BJ (cell line): Measurements from ENCODE around the gene MYOM3. TPM values are rescaled to one million over a fixed set of nuclear protein-coding genes. Genes with fewer than 3 reads are reported as not detected.

Experiments used
- CTCF ChIA-PET: fragments of 350-600 bp; formaldehyde crosslinking; extraction: SDS; loops from one replicate; lab custom pipeline; 2021; ENCODE audit warnings: antibody characterized with exemption, inconsistent platforms; lab: Yijun Ruan, JAX
- POLR2A ChIA-PET: fragments of 300-600 bp; sonication (Branson Sonifier 250); formaldehyde crosslinking; extraction: SDS; loops from one replicate; lab custom pipeline; 2021; ENCODE audit warnings: antibody characterized with exemption; lab: Charles Lee
- DNase-seq: peaks from one replicate; pipeline ENCODE4 v3.0.0-alpha.2; 2011; ENCODE audit warnings: low read depth
- H3K27me3 ChIP-seq: 2 replicates; pipeline ENCODE4 v1.6.0; 2011; ENCODE audit warnings: low read length; ENCODE audit not compliant: control insufficient read depth, insufficient read depth
- H3K36me3 ChIP-seq: 2 replicates; pipeline ENCODE4 v1.5.1; 2011; ENCODE audit warnings: low read length; ENCODE audit not compliant: control insufficient read depth, insufficient read depth
- H3K4me3 ChIP-seq: 2 replicates; pipeline ENCODE4 v1.5.1; 2011; ENCODE audit warnings: low read depth, mild to moderate bottlenecking, control low read depth, low read length
- CTCF ChIP-seq: IDR thresholded peaks from 2 replicates; pipeline ENCODE4 v1.5.1; 2011; ENCODE audit warnings: low read depth, mild to moderate bottlenecking, control low read depth, inconsistent platforms, low read length, moderate library complexity; ENCODE audit not compliant: insufficient read depth
- polyA plus RNA-seq: library from polyadenylated mRNA; depleted of rRNA; stranded (reverse); fragments of >200 nt; gene quantifications from 2 replicates; pipeline ENCODE4 v1.2.3, GENCODE V29; 2011

MYOM3 gene
- polyA plus RNA-seq, 1 experiment, result not detected

DNA sequence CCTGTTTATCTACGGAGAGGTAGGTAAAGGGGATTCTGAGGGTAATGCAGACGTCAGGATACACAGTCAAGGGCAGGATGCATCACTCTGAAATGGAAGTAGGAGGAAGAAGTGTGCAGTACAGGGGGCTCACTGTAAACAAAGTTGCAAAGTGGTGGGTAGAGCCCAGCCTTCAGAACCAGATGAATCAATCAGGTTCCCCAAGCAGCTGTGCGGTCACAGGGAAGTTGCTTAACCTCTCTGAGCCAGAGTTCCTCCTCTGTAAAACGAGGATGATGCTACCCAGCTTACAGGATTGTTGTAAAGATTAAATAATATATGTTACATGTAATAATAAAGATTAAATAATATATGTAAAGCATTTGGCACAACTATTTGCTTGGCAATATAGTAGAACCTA, 13.5 kb upstream of the MYOM3 start:
- DNase-seq, result no peak
- no peak for TF ChIP-seq CTCF
- ChIA-PET POLR2A (no interaction called here), CTCF (interaction anchor here (1.0 to 2.5 kb wide), 3 partner anchors 13 to 54 kb away, joined by 3 to 14 read pairs (median 3); partner anchors contain the start of gene MYOM3)
- no peaks in the 10 kb centered on the region; the same call in 1 of the 2 replicates for H3K27me3 ChIP-seq
- H3K4me3 ChIP-seq, result no peak overlapping the region
- H3K36me3 ChIP-seq, result no peaks in the 10 kb centered on the region

GRCh38 chr1:24124980-24125379, 13.0 kb upstream of the MYOM3 start:
- no peak for DNase-seq
- ChIA-PET CTCF (interaction anchor here (1.0 to 2.5 kb wide), 2 partner anchors 25 to 54 kb away, joined by 3 to 14 read pairs; no protein-coding TSS in a partner anchor), POLR2A (no interaction called here)
- no peak for TF ChIP-seq CTCF
- Histone ChIP-seq H3K4me3 (no peak overlapping the region), H3K36me3 (no peaks in the 10 kb centered on the region), H3K27me3 (no peaks in the 10 kb centered on the region; the same call in 1 of the 2 replicates)

DNA sequence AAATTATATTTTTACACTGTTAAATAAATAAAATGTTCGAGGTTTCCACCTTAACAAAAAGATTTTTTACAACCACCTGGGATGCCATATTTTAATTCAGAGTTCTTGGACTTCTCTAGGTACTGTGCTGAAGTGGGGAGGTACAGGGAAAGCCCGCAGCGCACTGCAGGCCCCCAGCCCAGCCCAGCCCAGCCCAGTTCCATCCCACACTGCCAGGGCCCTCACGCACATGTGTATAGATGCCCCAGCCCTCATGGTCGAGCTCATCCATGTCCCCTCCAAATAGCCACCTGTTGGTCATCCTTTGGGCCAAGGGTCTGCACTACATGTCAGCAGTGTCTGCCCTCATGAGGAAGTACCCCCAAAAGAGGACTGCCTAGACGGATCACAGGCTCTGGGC, 11.7 kb upstream of the MYOM3 start:
- no peak for DNase-seq
- ChIA-PET POLR2A (no interaction called here), CTCF (interaction anchor here (1.4 kb wide), 1 partner anchor 27 kb away, joined by 4 read pairs; no protein-coding TSS in a partner anchor)
- Histone ChIP-seq H3K4me3 (no peak overlapping the region), H3K36me3 (no peaks in the 10 kb centered on the region), H3K27me3 (no peaks in the 10 kb centered on the region)
- TF ChIP-seq CTCF, result no peak

- TF ChIP-seq CTCF, result no peak
- CTCF ChIA-PET, result no interaction called here
- Histone ChIP-seq H3K27me3 (no peaks in the 10 kb centered on the region), H3K36me3 (no peaks in the 10 kb centered on the region), H3K4me3 (no peak overlapping the region)
- DNase-seq, result no peak
- POLR2A ChIA-PET, result no interaction called here
These were observed 10.8 kb upstream of the MYOM3 start for GRCh38 chr1:24122776-24123175.

DNA sequence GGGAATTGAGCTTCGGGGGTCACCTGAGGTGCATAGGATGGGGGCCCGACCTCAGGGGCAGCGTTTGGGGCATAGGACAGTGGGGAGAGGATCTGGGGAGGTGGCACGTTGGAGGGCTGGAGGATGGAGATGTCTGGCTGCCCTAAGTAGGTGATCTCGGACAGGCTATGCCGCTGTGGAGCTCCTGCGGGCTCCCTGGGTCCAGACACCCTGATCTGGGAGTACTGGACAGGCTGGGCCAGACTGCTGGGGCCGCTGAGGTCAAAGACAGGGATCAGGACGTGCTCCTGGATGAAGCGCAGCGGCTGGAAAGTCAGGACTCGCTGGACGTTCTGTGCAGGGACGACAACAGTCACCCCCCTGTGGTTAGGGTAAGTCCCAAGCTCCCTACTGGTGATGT, 9.5 kb upstream of the MYOM3 start:
- CTCF ChIA-PET, result interaction anchor here (1.0 to 1.7 kb wide), 3 partner anchors 9 to 20 kb away, joined by 3 to 6 read pairs (median 3); partner anchors contain the start of gene MYOM3
- no peak for DNase-seq
- POLR2A ChIA-PET, result no interaction called here
- Histone ChIP-seq H3K27me3 (no peaks in the 10 kb centered on the region), H3K36me3 (no peaks in the 10 kb centered on the region), H3K4me3 (no peak overlapping the region)
- TF ChIP-seq CTCF, result no peak
